Lung microvascular endothelial cell (primary cell): ENCODE results near the gene ZAP70. TPM values are rescaled to one million over a fixed set of nuclear protein-coding genes. Genes with fewer than 3 reads are reported as not detected.

Source experiments
- DNase-seq, 2 donors: peaks; one replicate each; pipeline versions ENCODE4 v3.0.0 to v3.0.0-alpha.2; 2010; ENCODE audit warnings: low read depth in 2 of 2
- total RNA-seq: library from RNA; depleted of rRNA; stranded (reverse); fragments of >200 nt; gene quantifications from 2 replicates; pipeline ENCODE4 v1.2.1, GENCODE V29; 2014

The ZAP70 gene
- total RNA-seq, 1 donor from 2014 or later = not detected

DNA sequence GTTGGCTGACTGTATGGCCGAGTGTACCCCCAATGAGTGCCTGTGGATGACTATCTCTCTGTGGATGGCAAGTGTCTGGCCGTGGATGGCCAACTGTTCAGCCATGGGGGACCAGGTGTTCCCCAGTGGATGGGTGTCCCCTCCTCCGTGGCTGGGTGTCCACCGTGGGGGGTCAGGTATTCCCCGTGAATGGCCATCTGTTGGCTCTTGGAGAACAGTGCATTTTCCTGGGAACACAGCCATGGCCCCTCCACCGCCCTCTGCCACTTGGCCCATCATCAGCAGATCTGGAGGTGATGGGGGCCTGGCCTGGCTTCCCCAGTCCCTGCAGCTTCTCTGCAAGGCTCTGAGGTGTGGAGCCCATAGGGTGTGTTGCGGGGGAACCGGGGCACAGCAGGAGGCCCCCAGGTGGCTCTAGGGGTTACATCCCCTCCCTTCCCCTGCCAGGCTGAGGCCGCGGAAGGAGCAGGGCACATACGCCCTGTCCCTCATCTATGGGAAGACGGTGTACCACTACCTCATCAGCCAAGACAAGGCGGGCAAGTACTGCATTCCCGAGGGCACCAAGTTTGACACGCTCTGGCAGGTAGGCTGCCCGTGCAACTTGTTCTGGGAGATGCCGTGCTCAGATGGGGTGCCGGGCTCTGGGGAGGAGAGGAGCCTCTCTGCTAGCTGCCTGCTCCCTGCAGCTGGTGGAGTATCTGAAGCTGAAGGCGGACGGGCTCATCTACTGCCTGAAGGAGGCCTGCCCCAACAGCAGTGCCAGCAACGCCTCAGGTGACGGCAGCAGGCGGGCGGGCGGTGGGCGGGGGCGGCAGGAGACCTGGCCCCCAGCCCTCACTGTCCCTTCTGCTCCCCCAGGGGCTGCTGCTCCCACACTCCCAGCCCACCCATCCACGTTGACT, 19.3 kb downstream of the ZAP70 start:
- DNase-seq = no peak

DNA sequence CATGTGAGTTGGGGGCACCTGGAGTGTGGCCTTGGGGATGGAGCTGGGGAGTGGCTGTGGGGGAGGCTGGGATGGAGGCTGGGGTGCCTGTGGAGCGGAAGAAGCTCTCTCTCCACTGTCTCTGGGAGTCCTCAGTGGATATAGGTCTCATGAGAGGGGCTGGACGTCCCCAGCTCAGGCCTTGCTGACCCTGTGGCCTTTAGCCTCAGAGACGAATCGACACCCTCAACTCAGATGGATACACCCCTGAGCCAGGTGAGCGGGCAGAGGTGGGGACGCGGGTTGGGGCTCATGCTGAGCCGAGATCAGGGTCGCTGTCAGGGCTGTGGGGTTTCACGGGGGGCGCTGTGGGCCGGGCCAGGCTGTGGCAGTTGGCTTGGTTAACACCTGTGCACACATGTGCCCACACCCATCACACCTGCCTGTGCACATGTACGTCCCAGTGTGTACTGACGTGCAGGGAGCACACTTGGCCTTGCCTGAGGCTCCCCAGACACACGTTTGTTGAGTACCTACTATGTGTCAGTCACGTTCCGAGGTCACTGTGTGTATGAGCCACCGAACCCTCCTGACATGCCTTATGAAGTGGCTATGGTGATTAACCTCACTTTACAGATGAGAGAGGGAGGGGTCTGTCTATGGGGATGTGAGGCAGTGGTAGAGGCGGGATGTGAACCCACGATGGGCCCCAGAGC, 20.1 kb downstream of the ZAP70 start:
- DNase-seq = no peak

- DNase-seq = no peak
These were observed 21.0 kb downstream of the ZAP70 start for GRCh38 chr2:97734061-97735051.

DNA sequence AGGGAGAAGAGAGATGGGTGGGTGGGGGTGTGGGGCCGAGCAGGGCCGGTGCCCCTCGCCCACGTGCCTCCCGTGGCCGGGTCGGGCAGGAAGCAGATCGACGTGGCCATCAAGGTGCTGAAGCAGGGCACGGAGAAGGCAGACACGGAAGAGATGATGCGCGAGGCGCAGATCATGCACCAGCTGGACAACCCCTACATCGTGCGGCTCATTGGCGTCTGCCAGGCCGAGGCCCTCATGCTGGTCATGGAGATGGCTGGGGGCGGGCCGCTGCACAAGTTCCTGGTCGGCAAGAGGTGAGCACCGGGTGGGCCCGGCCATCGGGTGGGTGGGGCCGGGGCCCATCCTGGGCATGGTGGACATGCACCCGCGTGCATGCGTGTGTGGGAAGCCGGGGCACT, 21.8 kb downstream of the ZAP70 start:
- DNase-seq = no peak

GRCh38 chr2:97736185-97736584, 22.8 kb downstream of the ZAP70 start:
- DNase-seq = no peak

- no peak for DNase-seq
These were observed 23.4 kb downstream of the ZAP70 start for GRCh38 chr2:97736608-97737330.

DNA sequence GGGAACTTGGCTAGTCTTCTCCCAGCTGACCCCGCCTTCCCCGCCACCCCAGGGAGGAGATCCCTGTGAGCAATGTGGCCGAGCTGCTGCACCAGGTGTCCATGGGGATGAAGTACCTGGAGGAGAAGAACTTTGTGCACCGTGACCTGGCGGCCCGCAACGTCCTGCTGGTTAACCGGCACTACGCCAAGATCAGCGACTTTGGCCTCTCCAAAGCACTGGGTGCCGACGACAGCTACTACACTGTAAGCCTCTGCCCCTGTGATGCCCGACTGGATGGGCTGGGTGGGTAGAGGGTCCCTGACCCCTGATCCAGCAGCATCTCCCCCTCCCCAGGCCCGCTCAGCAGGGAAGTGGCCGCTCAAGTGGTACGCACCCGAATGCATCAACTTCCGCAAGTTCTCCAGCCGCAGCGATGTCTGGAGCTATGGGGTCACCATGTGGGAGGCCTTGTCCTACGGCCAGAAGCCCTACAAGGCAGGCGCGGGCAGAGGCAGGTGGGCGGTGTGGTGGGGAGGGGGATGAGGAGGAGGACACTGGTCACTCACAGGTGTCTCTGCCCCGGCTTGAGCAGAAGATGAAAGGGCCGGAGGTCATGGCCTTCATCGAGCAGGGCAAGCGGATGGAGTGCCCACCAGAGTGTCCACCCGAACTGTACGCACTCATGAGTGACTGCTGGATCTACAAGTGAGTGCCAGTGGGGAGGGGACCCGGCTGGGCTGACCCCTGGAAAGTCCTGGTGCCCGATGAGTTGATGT, 24.2 kb downstream of the ZAP70 start:
- no peak for DNase-seq

DNA sequence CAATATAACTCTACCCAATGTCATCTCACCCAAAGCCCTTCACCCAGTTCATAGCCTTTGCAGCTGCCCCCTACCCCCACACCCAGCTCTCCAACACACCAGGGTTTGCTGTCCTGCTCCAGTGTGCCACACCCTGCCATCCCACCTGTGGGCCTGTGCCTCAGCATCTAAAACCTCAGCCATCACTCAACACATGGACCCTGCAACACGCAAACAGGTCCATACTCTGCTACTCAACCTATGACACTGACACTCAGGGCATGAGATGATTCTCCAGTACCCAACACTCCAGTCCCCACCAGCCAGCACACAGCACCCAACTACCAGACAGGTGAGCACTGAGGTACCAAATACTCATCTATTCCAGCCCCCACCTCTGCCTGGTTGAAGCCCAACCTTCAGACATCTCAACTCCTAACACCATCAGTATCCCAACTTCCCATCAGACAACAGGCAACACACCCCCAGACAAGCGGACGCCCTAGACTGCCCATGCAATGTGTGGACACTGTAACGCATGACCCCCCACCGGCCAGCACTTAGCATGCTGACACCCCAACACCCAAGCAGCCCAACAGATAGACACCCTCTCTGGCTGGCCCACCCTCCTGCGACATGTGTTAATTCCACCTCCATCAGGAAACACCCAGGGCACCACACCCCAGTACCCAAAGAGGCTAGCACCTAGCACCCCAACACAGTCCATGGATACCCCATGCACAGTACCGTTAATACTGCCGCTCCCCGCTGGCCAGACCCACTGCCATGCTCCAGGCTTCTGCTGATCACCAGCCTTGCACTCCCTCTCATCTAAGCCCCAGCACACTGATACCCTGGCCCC, 25.0 kb downstream of the ZAP70 start:
- no peak for DNase-seq

GRCh38 chr2:97739020-97739892, 25.9 kb downstream of the ZAP70 start:
- DNase-seq = no peak

DNA sequence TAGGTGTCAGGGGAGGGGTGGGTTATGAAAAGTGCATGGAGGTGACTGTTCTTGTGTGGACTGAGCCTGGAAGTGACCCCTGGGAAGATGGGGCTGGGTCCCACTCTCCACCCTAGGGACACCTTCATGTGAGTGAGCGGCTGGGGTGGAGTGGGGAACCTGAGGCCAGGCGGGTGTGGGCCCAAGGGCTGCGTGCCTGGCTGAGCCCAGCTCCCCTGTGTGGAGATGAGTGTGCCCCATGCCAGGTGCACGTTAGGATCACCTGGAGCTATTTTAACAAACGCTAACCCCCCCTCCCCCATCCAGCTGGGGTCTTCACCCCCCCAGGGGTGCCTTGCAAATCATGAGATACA, 26.5 kb downstream of the ZAP70 start:
- DNase-seq = no peak

- DNase-seq = peak; percentile 40 to 44
These were observed 27.3 kb downstream of the ZAP70 start for GRCh38 chr2:97740590-97741182.

GRCh38 chr2:97741251-97741650, 27.9 kb downstream of the ZAP70 start:
- DNase-seq = no peak

DNA sequence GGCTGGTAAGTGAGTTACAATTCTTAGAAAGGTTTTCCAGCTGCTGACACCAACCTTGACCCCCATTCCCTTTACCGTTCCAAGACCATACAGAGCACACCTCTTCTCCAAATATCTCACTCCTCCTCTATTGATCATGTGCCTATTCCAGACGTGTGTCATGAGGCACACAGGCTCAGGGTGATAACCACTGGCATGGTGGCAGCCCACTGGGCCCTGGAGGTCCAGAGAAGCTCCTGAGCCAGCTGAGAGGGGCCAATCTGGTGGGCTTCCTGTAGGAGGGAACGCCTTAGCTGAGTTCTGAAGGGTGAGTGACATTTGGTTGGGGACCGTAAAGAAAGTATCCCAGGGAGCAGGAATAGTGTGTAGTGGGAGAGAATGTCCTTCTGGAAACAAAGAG, 28.3 kb downstream of the ZAP70 start:
- no peak for DNase-seq

GRCh38 chr2:97742381-97742847, 29.0 kb downstream of the ZAP70 start:
- DNase-seq = peak; percentile 10 to 53

- DNase-seq = no peak
These were observed 30.5 kb downstream of the ZAP70 start for GRCh38 chr2:97743913-97744312.

GRCh38 chr2:97745474-97746174, 32.2 kb downstream of the ZAP70 start:
- DNase-seq = no peak

DNA sequence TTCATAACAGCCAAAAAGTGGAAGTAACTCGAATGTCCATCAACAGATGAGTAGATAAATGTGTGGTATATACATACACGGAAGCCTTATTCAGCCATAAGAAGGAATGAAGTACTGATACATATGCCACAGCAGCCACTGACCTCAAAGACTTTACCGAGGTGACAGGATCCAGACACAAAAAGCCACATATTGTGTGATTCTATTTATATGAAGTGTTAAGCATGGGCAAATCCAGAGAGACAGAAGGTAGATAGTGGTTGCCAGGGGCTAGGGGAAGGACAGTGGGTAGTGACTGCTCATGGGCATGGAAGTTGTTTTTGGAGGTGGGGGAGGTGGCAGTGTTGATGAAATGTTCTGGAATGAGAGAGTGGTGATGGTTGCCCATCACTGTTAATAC, 33.9 kb downstream of the ZAP70 start:
- DNase-seq = no peak
